BE2C (cell line): Measurements from ENCODE around the gene P3H2.
A peak's percentile ranks its signal among the peaks of the same experiment; 100 is the strongest.

ENCODE experiments used
- DNase-seq: peaks from one replicate; pipeline ENCODE4 v3.0.0-alpha.2; 2020
- H3K27me3 ChIP-seq: fragments of 250-450 bp; sonication (Bioruptor Pico); 2 replicates; pipeline ENCODE4 v1.5.1; 2020; ENCODE audit warnings: mild to moderate bottlenecking
- H3K36me3 ChIP-seq: fragments of 250-450 bp; sonication (Bioruptor Pico); 2 replicates; pipeline ENCODE4 v1.5.1; 2020; ENCODE audit warnings: mild to moderate bottlenecking
- H3K4me1 ChIP-seq: fragments of 250-450 bp; sonication (Bioruptor Pico); 2 replicates; pipeline ENCODE4 v1.5.1; 2020
- H3K4me3 ChIP-seq: 2 replicates; pipeline ENCODE4 v1.5.1; 2011; ENCODE audit warnings: low read depth, low read length
- H3K9me3 ChIP-seq: fragments of 250-450 bp; sonication (Bioruptor Pico); 2 replicates; pipeline ENCODE4 v1.5.1; 2020
- CTCF ChIP-seq: IDR thresholded peaks from 2 replicates; pipeline ENCODE4 v1.5.1; 2012; ENCODE audit warnings: mild to moderate bottlenecking, low read depth, low read length

Gene P3H2

GRCh38 chr3:189947948-189948723, 172.6 kb downstream of the P3H2 start:
- Histone ChIP-seq H3K4me1 (no peaks in the 10 kb centered on the region), H3K27me3 (no peaks in the 10 kb centered on the region; the same call in 1 of the 2 replicates), H3K36me3 (no peaks in the 10 kb centered on the region), H3K4me3 (no peak overlapping the region), H3K9me3 (no peaks in the 10 kb centered on the region)
- no peak for DNase-seq
- peak; percentile 29 for TF ChIP-seq CTCF

GRCh38 chr3:189947068-189947467, 173.6 kb downstream of the P3H2 start:
- DNase-seq: no peak
- Histone ChIP-seq H3K4me3 (no peak overlapping the region), H3K9me3 (no peaks in the 10 kb centered on the region), H3K36me3 (no peaks in the 10 kb centered on the region), H3K4me1 (no peaks in the 10 kb centered on the region), H3K27me3 (no peaks in the 10 kb centered on the region; the same call in 1 of the 2 replicates)
- no peak for TF ChIP-seq CTCF

- no peak overlapping the region for H3K4me3 ChIP-seq
- TF ChIP-seq CTCF: no peak
- H3K9me3 ChIP-seq: no peaks in the 10 kb centered on the region
- no peaks in the 10 kb centered on the region for H3K36me3 ChIP-seq
- H3K27me3 ChIP-seq: no peaks in the 10 kb centered on the region; the same call in 1 of the 2 replicates
- DNase-seq: no peak
- no peaks in the 10 kb centered on the region for H3K4me1 ChIP-seq
These were observed 174.6 kb downstream of the P3H2 start for GRCh38 chr3:189945935-189946709.

GRCh38 chr3:189944285-189945145, 176.2 kb downstream of the P3H2 start:
- no peaks in the 10 kb centered on the region for H3K36me3 ChIP-seq
- no peaks in the 10 kb centered on the region for H3K27me3 ChIP-seq
- H3K4me3 ChIP-seq: no peak overlapping the region
- H3K4me1 ChIP-seq: no peaks in the 10 kb centered on the region
- no peaks in the 10 kb centered on the region for H3K9me3 ChIP-seq
- no peak for DNase-seq
- TF ChIP-seq CTCF: no peak

- H3K4me1 ChIP-seq: no peaks in the 10 kb centered on the region
- no peaks in the 10 kb centered on the region for H3K36me3 ChIP-seq
- no peak overlapping the region for H3K4me3 ChIP-seq
- no peak for TF ChIP-seq CTCF
- no peaks in the 10 kb centered on the region for H3K9me3 ChIP-seq
- no peaks in the 10 kb centered on the region for H3K27me3 ChIP-seq
- no peak for DNase-seq
These were observed 177.7 kb downstream of the P3H2 start for GRCh38 chr3:189942948-189943347.
